HK-2 (cell line): Measurements from ENCODE around the gene RFX4.
"Not testable (repeated sequence)": the region's sequence is repeated elsewhere in the genome, so short reads cannot be mapped to it uniquely, and the experiment has no call there.

Experiments
- DNase-seq: peaks from one replicate; pipeline ENCODE4 v3.0.0-alpha.2; 2018; ENCODE audit not compliant: unreplicated experiment

RFX4 gene

DNA sequence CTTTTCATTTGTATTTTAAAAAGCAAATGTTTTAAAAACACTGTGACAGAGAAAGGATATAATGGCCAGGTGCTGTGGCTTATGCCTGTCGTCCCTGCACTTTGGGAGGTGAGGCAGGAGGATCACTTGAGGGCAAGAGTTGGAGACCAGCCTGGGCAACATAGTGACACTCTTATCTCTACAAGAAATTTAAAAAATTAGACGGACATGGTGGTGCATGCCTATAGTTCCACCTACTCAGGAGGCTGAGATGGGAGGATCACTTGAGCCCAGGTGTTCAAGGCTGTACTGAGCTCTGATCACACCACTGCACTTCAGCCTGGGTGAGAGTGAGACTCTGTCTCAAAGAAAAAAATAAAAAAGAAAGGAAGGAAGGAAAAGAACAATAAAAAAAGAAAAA is 7.8 kb downstream of the RFX4 start:
- DNase-seq = no peak

DNA sequence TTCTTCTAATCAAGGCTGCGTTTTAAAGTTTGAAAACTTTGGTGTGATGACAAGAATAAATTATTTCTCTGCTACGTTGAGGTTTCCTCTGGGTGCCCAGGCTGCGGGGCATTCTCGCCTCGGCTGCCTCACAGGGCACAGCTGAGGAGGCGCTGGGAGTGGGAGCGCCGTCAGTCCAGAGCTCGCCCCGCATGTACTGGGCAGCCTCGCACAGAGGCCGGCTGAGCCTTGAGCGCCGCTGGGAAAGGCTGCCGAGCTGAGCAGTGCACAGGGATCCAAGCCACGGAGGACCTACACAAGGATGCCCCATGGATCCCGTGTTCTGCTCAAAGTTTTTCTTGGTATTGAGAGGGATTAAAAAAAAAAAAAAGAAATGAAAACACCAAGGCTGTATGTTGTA is 11.6 kb downstream of the RFX4 start:
- DNase-seq = no peak

DNA sequence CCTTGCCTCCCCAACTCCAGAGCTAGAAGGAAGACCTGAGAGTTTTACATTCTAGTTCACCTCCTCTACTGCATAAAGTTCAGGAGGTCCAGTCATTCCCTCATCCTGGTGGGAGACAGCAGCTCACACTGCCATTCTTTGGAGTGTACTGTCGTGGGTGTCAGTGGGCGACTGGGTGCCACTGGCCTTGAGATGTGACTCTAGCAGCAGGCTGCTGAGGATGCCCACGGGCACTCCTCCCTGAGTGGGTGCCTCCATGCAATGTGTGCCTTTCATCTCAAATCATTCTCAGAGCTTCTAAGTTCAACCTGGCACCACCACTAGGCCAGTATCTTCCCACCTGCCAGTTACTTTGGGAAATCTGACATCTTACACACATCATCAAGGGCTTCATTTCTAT is 12.5 kb downstream of the RFX4 start:
- DNase-seq = no peak

DNA sequence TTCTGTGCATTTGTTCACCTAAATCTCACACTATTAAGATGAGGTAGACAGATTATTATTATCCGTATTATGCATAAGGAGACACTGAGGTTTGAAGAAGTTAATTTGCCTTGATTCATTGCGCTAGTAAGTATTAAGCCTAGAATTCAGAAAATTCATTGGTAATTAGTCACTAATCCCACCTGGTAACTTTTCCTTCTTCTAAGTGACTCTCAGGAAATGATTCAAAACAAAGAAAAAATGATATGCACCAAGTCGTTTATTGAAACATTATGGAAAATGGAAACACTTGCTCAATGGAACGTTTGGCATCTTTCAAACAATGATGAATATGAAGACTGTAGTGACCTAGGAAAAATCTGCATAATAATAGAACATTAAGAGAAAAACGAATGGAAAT is 15.2 kb downstream of the RFX4 start:
- DNase-seq = no peak

DNA sequence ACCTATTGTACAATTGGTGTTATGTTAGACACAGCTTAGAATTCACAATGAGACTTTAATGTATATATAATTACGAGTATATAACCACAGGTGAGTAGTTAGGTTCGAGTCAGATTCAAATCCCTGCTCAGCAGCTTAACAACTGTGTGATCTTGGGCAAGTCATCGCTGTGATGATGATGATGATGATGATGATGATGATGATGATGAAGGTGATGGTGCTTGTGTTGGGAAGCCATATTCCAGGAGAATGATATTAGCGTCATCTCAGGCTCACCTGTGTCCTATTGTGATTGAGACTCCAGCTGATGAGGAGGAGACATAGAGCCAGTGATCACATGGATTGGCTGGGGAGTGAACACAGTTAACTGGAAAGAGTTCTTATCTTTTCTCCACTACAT is 16.5 kb downstream of the RFX4 start:
- no peak for DNase-seq

DNA sequence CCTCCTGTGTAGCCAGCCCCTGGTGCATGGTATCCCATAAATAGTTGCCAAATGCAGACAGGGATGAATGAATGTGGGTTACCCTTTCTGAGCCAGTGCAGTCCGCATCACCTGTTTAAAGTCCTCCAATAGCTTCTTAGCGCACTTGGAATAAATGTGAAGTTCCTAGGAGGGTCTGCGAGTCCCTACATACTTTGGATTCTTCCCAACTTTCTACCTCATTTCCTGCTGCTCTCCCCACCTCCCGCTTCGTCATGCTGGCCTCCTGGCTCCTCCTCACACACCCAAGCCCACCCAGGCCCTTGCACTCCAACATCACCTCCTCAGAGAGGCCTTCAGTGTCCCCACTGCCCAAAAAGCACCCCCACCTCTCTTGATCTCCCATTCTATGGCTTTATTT is 17.7 kb downstream of the RFX4 start:
- DNase-seq = no peak

DNA sequence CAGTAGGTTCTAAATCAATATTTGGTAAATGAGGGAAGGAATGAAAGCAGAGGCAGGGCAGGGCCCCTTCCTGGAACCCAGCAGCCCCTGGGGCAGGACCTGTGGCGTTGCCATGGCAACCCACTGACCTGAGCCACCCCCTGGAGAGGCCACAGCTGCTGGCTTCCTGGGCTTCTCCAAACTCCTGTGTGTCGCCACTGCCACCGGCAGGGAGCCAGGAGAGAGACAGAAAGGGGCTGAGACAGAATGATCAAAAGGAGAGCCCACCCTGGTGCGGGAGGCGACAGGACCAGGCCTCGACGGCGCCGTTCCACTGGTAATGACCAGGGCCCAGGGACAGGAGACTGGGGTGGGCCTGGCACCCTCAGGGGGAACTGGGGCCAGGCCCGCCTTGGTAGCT is 18.2 kb downstream of the RFX4 start:
- no peak for DNase-seq

DNA sequence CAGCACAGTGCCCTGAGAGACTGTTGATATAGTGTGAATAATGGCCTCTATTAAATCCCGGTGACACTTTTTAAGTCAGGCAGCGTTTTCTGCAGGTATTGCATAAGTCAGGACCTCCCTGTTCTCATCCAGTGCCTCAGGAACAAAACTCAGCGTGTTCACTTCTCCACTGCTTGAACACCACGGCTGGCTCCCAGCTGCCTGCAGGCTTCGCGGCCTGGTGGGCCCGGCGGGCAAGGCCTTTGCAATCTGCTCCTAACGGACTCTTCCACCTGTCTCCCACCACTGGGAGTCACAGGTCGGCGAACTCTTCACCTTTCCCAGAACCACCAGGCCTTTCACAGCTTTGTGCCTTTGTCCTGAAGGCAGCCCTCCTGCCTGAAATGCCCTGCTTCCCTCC is 18.7 kb downstream of the RFX4 start:
- no peak for DNase-seq

DNA sequence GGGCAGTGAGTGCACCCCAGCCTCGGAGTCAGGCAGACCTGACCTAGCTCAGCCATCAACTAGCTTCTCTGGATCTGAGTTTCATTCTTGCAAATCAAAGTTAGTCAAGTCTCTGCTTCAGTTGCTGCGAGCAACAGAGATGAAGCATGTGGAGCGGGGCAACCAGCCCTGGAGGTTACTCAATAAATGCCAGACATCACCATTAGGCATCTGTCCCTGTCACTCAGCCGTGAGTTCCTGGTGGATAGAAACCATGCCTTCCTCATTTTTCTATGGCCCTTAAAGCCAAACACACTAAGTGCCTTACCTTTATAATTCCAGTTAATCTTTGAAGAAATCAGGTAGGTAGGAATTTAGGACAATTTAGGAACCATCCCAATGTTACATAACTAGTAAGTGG is 19.3 kb downstream of the RFX4 start:
- DNase-seq = no peak

DNA sequence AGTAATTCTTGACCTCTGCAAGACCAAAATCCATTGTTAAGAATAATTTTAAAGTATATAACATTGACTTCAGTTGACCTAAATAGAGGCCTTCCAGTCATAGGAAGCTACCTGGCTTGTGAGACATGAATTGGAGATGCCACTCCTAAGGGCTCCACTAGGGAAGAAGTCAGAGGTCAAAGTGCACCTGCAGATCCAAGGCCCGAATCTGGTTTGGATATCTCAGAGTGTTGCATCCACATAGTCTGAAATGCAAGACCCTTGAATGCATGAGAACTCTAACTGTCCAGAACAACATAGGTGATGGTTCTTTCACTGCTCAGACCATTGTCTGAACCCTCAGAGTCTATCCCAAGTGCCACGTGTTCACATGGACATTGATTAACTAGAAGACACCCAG is 22.4 kb downstream of the RFX4 start:
- DNase-seq = no peak

DNA sequence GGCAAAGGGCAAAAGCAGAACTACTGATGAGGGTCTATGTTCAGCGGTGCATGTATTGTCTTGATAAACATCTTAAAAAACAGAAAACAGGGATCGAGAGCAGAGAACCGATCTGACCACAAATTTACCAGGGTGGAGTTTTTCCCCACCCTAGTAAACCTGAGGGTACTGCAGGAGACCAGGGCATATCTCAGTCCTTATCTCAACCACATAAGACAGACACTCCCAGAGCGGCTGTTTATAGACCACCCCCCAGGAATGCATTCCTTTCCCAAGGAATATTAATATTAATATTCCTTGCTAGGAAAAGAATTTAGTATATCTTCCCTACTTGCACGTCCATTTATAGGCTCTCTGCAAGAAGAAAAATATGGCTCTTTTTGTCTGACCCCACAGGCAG is 37.8 kb downstream of the RFX4 start:
- DNase-seq = not testable (repeated sequence)

DNA sequence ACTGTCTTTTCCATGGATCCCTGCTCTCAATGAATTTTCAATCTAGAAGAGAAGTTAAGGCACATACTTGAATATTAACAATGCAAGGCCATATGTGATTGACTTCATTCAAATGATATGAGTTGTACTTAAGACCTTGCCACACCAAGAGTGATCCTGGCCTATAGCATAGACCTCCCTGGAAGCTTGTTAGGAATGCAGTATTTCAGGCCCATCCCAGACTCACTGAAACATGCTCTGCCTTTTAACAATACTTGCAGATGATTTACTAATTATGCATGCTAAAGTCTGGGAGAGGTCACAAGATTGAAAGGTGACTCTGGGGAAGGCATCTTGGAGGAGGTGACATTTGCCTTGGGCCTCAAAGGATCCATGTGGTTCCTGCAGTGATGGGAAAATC is 43.2 kb downstream of the RFX4 start:
- no peak for DNase-seq

DNA sequence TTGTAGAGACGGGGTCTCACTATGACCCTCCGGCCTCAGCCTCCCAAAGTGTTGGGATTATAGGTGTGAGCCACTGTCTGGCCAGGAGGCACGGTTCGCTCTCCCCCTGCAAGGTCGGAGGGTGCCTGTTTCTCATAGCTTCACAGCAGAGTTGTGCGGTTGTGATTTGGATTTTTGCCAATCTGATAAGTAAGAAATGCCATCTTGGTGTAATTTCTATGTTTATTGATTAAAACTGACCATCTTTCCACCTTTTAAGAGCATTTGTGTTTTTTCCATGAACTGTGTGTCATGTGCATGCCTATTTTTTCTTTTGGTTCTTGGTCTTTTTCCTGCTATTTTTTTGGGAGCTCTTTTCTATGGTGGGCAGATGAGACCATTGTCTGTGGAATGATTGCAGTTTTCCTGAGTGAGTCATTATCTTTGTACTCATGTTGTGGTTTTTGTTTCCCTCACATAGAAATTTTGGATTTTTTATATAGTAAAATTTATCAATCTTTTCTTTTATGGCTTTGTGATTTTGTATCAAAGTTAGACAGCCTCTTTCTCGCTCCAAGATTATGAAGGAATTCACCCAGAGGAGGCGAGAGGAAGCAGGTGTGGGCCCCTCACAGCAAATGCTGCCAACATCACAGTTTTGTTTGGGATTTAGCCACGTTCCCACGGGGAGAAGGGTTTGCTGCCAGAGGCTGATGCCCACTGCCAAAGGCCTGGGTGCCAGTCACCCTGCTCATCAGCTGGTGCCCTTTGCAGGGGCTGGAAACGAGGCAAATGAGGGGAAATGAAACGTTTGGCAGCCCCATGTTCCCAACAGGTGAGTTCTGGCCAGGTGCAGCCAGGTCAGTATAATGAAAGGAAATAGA is 47.2 kb downstream of the RFX4 start:
- DNase-seq = no peak

DNA sequence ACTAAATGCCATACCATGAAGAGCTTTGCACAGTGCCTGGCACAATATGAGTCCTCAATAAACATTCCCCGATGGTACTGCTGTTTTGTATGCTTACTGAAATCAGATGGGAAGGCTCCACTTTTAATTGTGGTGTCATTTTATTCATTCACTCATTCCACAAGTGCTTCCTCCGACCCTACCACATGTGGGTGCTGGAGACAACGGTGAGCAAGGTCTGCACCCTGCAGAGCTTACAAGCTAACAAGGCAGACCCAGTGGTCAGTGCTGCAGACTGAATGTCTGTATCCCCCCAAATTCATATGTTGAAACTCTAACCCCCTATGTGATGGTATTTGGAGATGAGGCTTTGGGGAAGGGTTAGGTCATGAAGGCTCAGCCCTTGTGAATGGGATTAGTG is 48.3 kb downstream of the RFX4 start:
- no peak for DNase-seq

DNA sequence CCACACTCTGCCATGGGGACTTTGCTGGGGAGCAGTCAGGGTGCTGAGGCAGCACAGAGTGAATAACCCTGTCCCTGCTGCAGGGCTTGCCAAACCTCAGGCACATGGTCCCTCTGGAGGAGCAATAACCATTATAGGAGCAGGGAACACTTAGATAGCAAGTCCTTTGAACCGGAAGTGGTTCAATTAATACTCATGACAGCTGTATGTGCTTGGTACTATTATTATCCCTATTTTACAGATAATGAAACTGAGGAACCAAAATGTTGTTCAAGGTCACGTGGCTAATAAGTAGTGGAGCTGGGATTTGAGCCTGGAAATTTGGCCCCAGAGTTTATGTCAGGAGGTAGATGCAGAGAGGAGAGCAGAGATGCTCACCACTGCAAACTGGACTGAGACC is 49.0 kb downstream of the RFX4 start:
- DNase-seq = no peak

DNA sequence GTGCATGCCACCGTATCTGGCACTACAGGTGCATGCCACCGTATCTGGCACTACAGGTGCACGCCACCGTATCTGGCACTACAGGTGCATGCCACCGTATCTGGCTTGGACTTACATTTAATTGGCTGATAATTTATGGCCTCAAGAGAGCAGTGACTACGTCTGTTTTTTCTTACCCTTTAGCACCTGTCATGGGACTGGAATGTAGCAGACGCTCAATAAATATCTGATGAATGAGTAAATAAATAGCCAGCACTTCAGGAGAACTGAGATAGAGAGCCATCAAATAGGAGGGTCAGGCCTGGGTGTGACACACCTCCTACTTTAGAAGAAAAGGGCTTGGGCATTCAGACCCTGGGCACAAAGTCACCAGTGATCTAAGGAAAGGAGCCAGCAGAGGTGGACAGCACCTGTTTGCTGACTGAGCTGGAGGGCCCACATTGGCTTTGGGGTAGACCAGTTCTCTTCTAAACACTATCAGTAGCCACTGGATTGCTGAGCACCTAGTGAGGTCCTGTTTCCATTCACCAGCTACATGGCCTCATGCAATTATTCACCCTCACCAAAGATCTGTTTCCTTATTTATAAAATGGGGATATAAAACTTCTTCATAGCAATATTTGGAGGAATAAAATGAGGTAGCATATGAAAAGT is 50.1 kb downstream of the RFX4 start:
- no peak for DNase-seq

DNA sequence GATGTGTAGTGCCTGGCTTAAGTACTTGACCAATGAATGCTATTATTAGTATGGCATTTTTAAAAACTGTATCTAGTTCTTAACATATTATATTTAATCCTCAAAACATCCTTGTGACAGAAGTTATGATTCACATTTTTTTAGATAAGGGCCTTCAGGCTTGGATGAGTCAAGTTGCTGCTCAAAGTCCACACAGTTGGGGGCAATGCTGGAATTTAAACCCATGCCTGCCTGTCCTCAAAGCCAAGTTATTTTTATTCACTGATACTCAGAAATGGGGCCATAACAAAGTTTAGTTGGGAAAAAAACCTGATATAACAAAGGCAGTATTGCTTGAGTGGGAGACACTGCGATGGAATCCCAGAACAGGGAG is 50.6 kb downstream of the RFX4 start:
- no peak for DNase-seq

DNA sequence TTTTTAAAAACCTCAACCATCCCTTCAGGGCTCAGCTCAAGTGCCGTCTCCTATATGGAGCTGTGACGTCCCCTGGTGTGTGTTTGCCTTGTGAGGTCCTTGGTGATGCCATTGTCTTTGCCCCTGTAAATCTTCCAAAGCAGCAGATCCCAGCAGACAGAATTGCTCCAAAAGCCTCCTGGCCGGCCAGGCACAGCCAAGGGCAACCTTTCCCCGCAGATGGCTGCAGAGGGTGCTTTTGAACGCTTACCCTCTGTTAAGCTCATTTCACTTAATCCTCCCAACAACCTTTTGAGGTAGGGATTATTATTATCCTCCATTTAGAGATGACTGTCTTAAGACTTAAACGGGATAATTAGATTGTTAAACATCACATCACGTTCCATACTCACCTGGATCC is 51.4 kb downstream of the RFX4 start:
- no peak for DNase-seq

DNA sequence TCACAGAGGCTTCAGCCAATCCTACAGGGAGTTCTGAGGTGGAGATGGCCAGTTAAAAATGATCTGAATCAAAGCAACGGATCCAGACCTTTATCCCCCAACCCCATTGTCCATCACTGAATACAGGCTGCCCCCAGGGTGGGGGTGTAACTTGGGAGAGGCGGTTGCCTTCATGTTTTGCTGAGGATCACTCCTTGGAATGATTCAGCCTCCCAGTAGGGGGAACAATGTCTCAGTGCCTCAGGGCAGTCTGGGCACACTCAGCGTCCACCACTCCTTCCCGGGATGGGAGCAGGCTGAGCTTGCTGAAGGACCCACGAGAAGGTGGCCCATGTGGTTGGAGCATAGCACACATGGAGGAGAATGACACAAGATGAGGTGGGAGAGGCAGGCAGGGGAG is 60.2 kb downstream of the RFX4 start:
- no peak for DNase-seq

DNA sequence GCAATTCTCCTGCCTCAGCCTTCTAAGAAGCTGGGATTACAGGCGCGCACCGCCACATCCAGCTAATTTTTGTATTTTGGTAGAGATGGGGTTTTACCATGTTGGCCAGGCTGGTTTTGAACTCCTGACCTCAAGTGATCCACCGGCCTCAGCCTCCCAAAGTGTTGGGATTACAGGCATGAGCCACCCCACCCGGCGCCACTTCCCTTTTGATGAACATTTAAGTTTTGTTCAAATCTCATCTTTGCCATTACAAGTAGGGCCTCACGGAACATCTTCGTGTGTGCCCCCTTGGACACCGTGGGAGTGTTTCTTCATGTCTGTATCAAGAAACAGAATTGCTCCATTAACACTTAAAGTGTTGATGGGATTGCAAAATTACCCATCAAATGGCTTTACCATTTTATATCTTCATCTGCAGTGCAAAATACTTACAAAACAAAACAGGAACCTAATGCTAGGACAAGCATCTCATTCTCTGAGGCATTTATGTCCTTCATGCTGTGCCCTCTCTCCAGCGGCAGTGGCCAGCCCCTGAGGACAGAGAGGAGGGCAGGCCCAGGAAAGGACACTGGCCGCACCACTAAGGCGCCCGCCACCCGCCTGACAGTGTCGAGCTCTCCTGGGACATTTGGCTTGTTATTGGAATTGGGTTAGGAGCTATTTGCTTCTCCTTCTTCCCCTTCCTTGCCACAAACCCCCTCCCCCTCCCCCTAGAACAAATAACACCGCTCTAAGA is 61.7 kb downstream of the RFX4 start:
- DNase-seq = no peak

DNA sequence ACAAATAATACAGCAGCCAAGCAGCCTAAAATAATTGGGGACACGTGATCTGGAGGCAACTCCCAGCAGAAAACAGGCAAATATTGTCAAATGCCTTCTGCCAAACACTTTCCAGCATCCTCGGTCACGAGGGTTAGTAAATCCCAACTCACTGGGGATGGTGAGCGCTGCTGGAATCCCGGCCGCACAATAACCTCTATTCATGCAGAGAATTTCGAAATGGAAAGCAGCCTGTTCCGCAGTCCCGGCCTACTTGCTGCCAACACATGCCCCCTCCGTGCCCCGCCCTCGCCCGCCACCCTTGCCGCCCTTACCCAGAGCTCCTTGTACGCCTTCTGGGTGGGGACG is 62.2 kb downstream of the RFX4 start:
- no peak for DNase-seq

DNA sequence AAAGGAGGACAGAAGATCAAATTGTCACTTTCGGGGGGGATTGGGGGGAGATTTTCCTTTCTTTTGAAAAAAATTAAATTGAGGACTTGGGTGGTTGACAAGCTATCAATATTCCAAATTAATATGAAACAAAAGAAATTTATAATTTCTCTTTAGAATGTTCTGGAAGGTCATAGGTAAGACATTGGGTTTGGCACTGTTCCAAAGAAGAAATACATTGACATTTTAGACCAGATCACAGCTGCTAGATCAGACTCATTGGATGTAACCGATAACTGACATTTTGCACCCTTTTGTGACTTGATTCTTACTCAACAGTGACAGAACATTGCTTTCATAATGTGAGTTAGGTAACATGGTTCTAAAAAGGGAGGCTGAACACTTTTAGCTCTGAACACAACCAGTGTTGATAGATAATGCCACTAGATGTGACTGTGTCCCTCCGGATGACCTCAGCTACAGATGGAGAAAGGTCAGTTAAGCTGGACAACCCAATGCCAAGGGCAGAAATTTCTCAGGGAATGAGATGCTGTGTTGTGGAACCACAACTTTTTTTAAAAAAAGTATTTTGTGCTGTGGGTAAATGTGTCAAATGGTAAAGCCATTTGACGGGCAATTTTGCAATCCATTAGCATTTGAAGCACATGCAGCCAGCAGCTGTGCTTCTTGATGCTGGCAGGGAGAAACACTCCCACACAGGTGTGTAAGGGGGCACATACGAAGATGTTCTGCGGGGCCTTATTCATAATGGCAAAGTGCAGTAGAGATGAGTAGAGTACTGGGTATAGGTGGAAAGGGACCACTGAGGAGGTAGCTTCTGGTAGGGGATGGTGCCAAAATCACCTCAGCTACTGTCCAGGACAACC is 62.9 kb downstream of the RFX4 start:
- no peak for DNase-seq
